Adrenal gland (tissue), 12 donors: Measurements from ENCODE around the gene ADARB2. TPM values are rescaled to one million over a fixed set of nuclear protein-coding genes. Genes with fewer than 3 reads are reported as not detected.

Experiments
- DNase-seq, 7 donors: peaks; one replicate each; pipeline ENCODE4 v3.0.0-alpha.2; 2019 to 2020
- H3K27ac ChIP-seq, 5 donors: fragments of 200-600 bp; sonication (generic) in 4 of 5; 1 replicate in 3 of 5; 2 replicates in 2 of 5; pipeline versions ENCODE4 v1.5.1 to v1.8.0; 2016 to 2020; ENCODE audit warnings: mild to moderate bottlenecking in 1 of 5
- H3K27me3 ChIP-seq: fragments of 200-600 bp; 2 replicates; pipeline ENCODE4 v1.8.0; 2021
- H3K36me3 ChIP-seq, 2 donors: fragments of 200-600 bp; replicated peaks in 1 of 2; 1 replicate in 1 of 2; 2 replicates in 1 of 2; pipeline versions ENCODE4 v1.5.1 to v1.8.0; 2018 to 2022
- H3K4me1 ChIP-seq, 2 donors: fragments of 200-600 bp; replicated peaks in 1 of 2; 1 replicate in 1 of 2; 2 replicates in 1 of 2; pipeline versions ENCODE4 v1.5.1 to v1.8.0; 2018 to 2021
- H3K4me3 ChIP-seq, 4 donors: fragments of 200-600 bp; sonication (generic) in 3 of 4; one replicate each; pipeline ENCODE4 v1.5.1; 2016 to 2018
- H3K9me3 ChIP-seq, 3 donors: fragments of 200-600 bp; sonication (generic) in 1 of 3; replicated peaks in 1 of 3; 1 replicate in 2 of 3; 2 replicates in 1 of 3; pipeline versions ENCODE4 v1.5.1 to v1.8.0; 2016 to 2021
- CTCF ChIP-seq, 6 experiments: fragments of 450-650 bp in 4 of 6; fragments of 200-600 bp in 2 of 6; sonication (generic) in 1 of 6; IDR thresholded peaks; 1 replicate in 5 of 6; 2 replicates in 1 of 6; pipeline versions ENCODE4 v1.5.1 to v1.8.0; 2016 to 2021; ENCODE audit warnings: antibody characterized with exemption in 6 of 6, mild to moderate bottlenecking in 2 of 6, moderate library complexity in 1 of 6
- POLR2A ChIP-seq, 2 donors: fragments of 450-650 bp; IDR thresholded peaks; one replicate each; pipeline ENCODE4 v1.6.1; 2017; ENCODE audit warnings: antibody characterized with exemption in 2 of 2, mild to moderate bottlenecking in 2 of 2, moderate library complexity in 1 of 2
- WGBS, 4 donors: extraction: QIAGEN DNeasy Blood & Tissue Kit in 2 of 4; methylation state at CpG; one replicate each; pipeline versions ENCODE4 v1.1.5 to v1.1.7; 2013 to 2017; 5-methylcytosine and 5-hydroxymethylcytosine counted together
- intact Hi-C, 2 donors: fragments of 100-400 bp; cut with DNase I; formaldehyde crosslinking; loops; one replicate each; pipeline versions ENCODE4 v1.14.1 to v1.15.0; 2022 to 2023
- polyA plus RNA-seq, 3 donors: library from polyadenylated mRNA; stranded (reverse); fragments of 200-250 nt in 2 of 3; fragments of 350-450 nt in 1 of 3; fragmentation: Illumina TruSeq in 1 of 3; extraction: RNeasy Lipid Tissue Mini Kit (QIAGEN cat#74804) in 1 of 3; gene quantifications; one replicate each; pipeline ENCODE4 v1.2.3, GENCODE V29; 2013 to 2014
- total RNA-seq, 9 donors: library from RNA; depleted of rRNA in 4 of 9; stranded (reverse); fragments of >200 nt in 4 of 9; fragments of 120-200 nt in 1 of 9; fragmentation: NEBNext Ultra II Directional in 1 of 9; extraction: Animal tissue kit (Norgen Biotek cat#: 25700) in 1 of 9; gene quantifications; one replicate each; pipeline versions ENCODE4 v1.1.0 to v1.2.4, GENCODE V29; 2013 to 2023
- donor health status: healthy with polysubstance abuse.
- donor health status: Bipolar disorder and iron deficiency.
- donor health status: DM: yes; HTN: yes; CAD: no.
- donor health status: DM: no; HTN: no; CAD: no.
- donor health status: DM: no; HTN: no; CAD: no.
- donor health status: DM: yes; HTN: yes; CAD: no.

ADARB2 gene
- total and polyA plus RNA-seq, 12 donors, result 0.14 to 3.1 (median 0.91) TPM

GRCh38 chr10:1483246-1483645 lies 254.1 kb downstream of the ADARB2 start:
- intact Hi-C loops, result no loop called here
- TF ChIP-seq CTCF (IDR thresholded peaks at IDR 0.05) (no peak), POLR2A (IDR thresholded peaks at IDR 0.05) (no peak)

GRCh38 chr10:1477578-1477977 lies 259.7 kb downstream of the ADARB2 start:
- H3K27ac ChIP-seq, result no peak overlapping the region
- DNase-seq, result no peak
- H3K27me3 ChIP-seq, result no peaks in the 10 kb centered on the region
- TF ChIP-seq POLR2A (IDR thresholded peaks at IDR 0.05) (no peak), CTCF (IDR thresholded peaks at IDR 0.05) (no peak)
- no peak overlapping the region for H3K4me3 ChIP-seq
- H3K9me3 ChIP-seq, result no peaks in the 10 kb centered on the region
- H3K36me3 ChIP-seq, result no peaks in the 10 kb centered on the region
- WGBS, 4 donors, result 83 to 91% (median 86%) methylated on average over 9 of the region's 9 CpGs
- no peaks in the 10 kb centered on the region for H3K4me1 ChIP-seq
- intact Hi-C loops, result loop anchor here in 1 of 2 donors (10.0 kb wide), 1 partner anchor 1197 kb away; no protein-coding TSS in a partner anchor

More at GRCh38 chr10:1483246-1483645, 254.1 kb downstream of the ADARB2 start:
- no peak for DNase-seq
- H3K27ac ChIP-seq, result no peak overlapping the region
- H3K27me3 ChIP-seq, result no peaks in the 10 kb centered on the region
- 40 to 49% (median 45%) methylated on average over 10 of the region's 10 CpGs for WGBS, 4 donors
- H3K36me3 ChIP-seq, result no peaks in the 10 kb centered on the region
- H3K4me3 ChIP-seq, result no peak overlapping the region
- no peaks in the 10 kb centered on the region for H3K4me1 ChIP-seq
- H3K9me3 ChIP-seq, result no peaks in the 10 kb centered on the region

GRCh38 chr10:1476455-1476803 lies 260.9 kb downstream of the ADARB2 start:
- H3K27ac ChIP-seq, result no peak overlapping the region
- TF ChIP-seq CTCF (IDR thresholded peaks at IDR 0.05) (no peak), POLR2A (IDR thresholded peaks at IDR 0.05) (no peak)
- no peak for DNase-seq
- H3K36me3 ChIP-seq, result no peaks in the 10 kb centered on the region
- 52 to 70% (median 62%) methylated on average over 13 of the region's 13 CpGs for WGBS, 4 donors
- H3K4me1 ChIP-seq, result no peaks in the 10 kb centered on the region
- H3K4me3 ChIP-seq, result no peak overlapping the region
- no peaks in the 10 kb centered on the region for H3K27me3 ChIP-seq
- no peaks in the 10 kb centered on the region for H3K9me3 ChIP-seq
- intact Hi-C loops, result loop anchor here in 1 of 2 donors (10.0 kb wide), 1 partner anchor 1198 kb away; no protein-coding TSS in a partner anchor

GRCh38 chr10:1475771-1476454 lies 261.4 kb downstream of the ADARB2 start:
- WGBS, 4 donors, result 1 to 30% (median 26%) methylated on average over 4 to 6 of the region's 6 CpGs
- no peak overlapping the region for H3K27ac ChIP-seq
- H3K4me1 ChIP-seq, result no peaks in the 10 kb centered on the region
- H3K4me3 ChIP-seq, result no peak overlapping the region
- no peak for DNase-seq
- no peaks in the 10 kb centered on the region for H3K9me3 ChIP-seq
- no peaks in the 10 kb centered on the region for H3K36me3 ChIP-seq
- intact Hi-C loops, result loop anchor here in 1 of 2 donors (10.0 kb wide), 1 partner anchor 1199 kb away; no protein-coding TSS in a partner anchor
- TF ChIP-seq CTCF (IDR thresholded peaks at IDR 0.05) (no peak), POLR2A (IDR thresholded peaks at IDR 0.05) (no peak)
- H3K27me3 ChIP-seq, result no peaks in the 10 kb centered on the region
